ENCODE results near the gene PLXNB1. TPM values are rescaled to one million over a fixed set of nuclear protein-coding genes. Genes with fewer than 3 reads are reported as not detected.
A peak's percentile ranks its signal among the peaks of the same experiment; 100 is the strongest.

PLXNB1 gene
- total RNA-seq, 4 donors from 2014 or later, result 129 to 530 (median 245) TPM

GRCh38 chr3:48414376-48415250, 15.3 kb downstream of the PLXNB1 start:
- Histone ChIP-seq H3K27me3 (no peaks in the 10 kb centered on the region), H3K4me1 (peaks cover 0 to 4% (median 0%) of the 10 kb centered on the region in 4 donors), H3K4me3 (no peak overlapping the region), H3K36me3 (peaks cover 0 to 27% (median 3%) of the 10 kb centered on the region in 4 donors), H3K27ac (peak overlapping the region in 1 of 4 donors; percentile 1), H3K9me3 (no peaks in the 10 kb centered on the region)
- WGBS, 2 donors (ENCODE audit: low coverage in 1 of 2), result 87% methylated on average over 21 of the region's 25 CpGs; no CpG with 5 or more reads in 1 of the 2 donors
- DNase-seq, result no peak
- intact Hi-C loops (cut with DNase I; ENCODE audit: low total_unique reads) (no loop called here), in situ Hi-C loops (cut with MboI; ENCODE audit: low pct_ligation_motif_present in 1 of 4, low pct_unique_long_range_greater_than_20kb in 1 of 4, low sequenced_read_pairs in 3 of 4) (no loop called here)
- TF ChIP-seq POLR2AphosphoS5 (IDR thresholded peaks at IDR 0.05) (no peak), CTCF (IDR thresholded peaks at IDR 0.05) (no peak), EP300 (IDR thresholded peaks at IDR 0.05; ENCODE audit: low read depth) (no peak), POLR2A (IDR thresholded peaks at IDR 0.05) (no peak)

- no peak overlapping the region for H3K4me3 ChIP-seq
- no peak overlapping the region for H3K27ac ChIP-seq
- no peak for DNase-seq
- 77% methylated on average over 14 of the region's 14 CpGs; no CpG with 5 or more reads in 1 of the 2 donors for WGBS, 2 donors (ENCODE audit: low coverage in 1 of 2)
- no peaks in the 10 kb centered on the region for H3K27me3 ChIP-seq
- TF ChIP-seq POLR2AphosphoS5 (IDR thresholded peaks at IDR 0.05) (no peak), CTCF (IDR thresholded peaks at IDR 0.05) (no peak), EP300 (IDR thresholded peaks at IDR 0.05; ENCODE audit: low read depth) (no peak), POLR2A (IDR thresholded peaks at IDR 0.05) (no peak)
- peaks cover 0 to 4% (median 0%) of the 10 kb centered on the region in 4 donors for H3K4me1 ChIP-seq
- in situ Hi-C loops (cut with MboI; ENCODE audit: low pct_ligation_motif_present in 1 of 4, low pct_unique_long_range_greater_than_20kb in 1 of 4, low sequenced_read_pairs in 3 of 4), result no loop called here
- H3K9me3 ChIP-seq, result no peaks in the 10 kb centered on the region
- intact Hi-C loops (cut with DNase I; ENCODE audit: low total_unique reads), result no loop called here
- peaks cover 0 to 37% (median 4%) of the 10 kb centered on the region in 4 donors for H3K36me3 ChIP-seq
Measured at GRCh38 chr3:48413611-48414010, 16.3 kb downstream of the PLXNB1 start.

GRCh38 chr3:48413086-48413485, 16.8 kb downstream of the PLXNB1 start:
- TF ChIP-seq EP300 (IDR thresholded peaks at IDR 0.05; ENCODE audit: low read depth) (no peak), POLR2AphosphoS5 (IDR thresholded peaks at IDR 0.05) (no peak), CTCF (IDR thresholded peaks at IDR 0.05) (no peak), POLR2A (IDR thresholded peaks at IDR 0.05) (no peak)
- 66 to 81% methylated on average over 2 to 8 of the region's 8 CpGs for WGBS, 2 donors (ENCODE audit: low coverage in 1 of 2)
- Histone ChIP-seq H3K27me3 (no peaks in the 10 kb centered on the region), H3K4me3 (no peak overlapping the region), H3K36me3 (peaks cover 0 to 41% (median 4%) of the 10 kb centered on the region in 4 donors), H3K4me1 (peaks cover 0 to 4% (median 0%) of the 10 kb centered on the region in 4 donors), H3K27ac (no peak overlapping the region), H3K9me3 (no peaks in the 10 kb centered on the region)
- intact Hi-C loops (cut with DNase I; ENCODE audit: low total_unique reads), result no loop called here
- in situ Hi-C loops (cut with MboI; ENCODE audit: low pct_ligation_motif_present in 1 of 4, low pct_unique_long_range_greater_than_20kb in 1 of 4, low sequenced_read_pairs in 3 of 4), result no loop called here
- no peak for DNase-seq

- 83 to 91% methylated on average over 3 to 18 of the region's 19 CpGs for WGBS, 2 donors (ENCODE audit: low coverage in 1 of 2)
- Histone ChIP-seq H3K36me3 (peaks cover 0 to 41% (median 4%) of the 10 kb centered on the region in 4 donors), H3K27ac (no peak overlapping the region), H3K4me1 (peaks cover 0 to 4% (median 0%) of the 10 kb centered on the region in 4 donors), H3K27me3 (no peaks in the 10 kb centered on the region), H3K9me3 (no peaks in the 10 kb centered on the region), H3K4me3 (no peak overlapping the region)
- DNase-seq, result no peak
- TF ChIP-seq CTCF (IDR thresholded peaks at IDR 0.05) (no peak), EP300 (IDR thresholded peaks at IDR 0.05; ENCODE audit: low read depth) (no peak), POLR2A (IDR thresholded peaks at IDR 0.05) (no peak), POLR2AphosphoS5 (IDR thresholded peaks at IDR 0.05) (no peak)
- in situ Hi-C loops (cut with MboI; ENCODE audit: low pct_ligation_motif_present in 1 of 4, low pct_unique_long_range_greater_than_20kb in 1 of 4, low sequenced_read_pairs in 3 of 4) (no loop called here), intact Hi-C loops (cut with DNase I; ENCODE audit: low total_unique reads) (no loop called here)
Measured at GRCh38 chr3:48412375-48413001, 17.4 kb downstream of the PLXNB1 start.
